HG03045 (cell line): ENCODE data around the gene TTC29.
"Not testable (repeated sequence)": the region's sequence is repeated elsewhere in the genome, so short reads cannot be mapped to it uniquely, and the experiment has no call there.

Experiments
- ATAC-seq: cut with Tn5 transposase; IDR thresholded peaks from one replicate; pipeline ENCODE4 v1.9.1; 2021; ENCODE audit warnings: mild to moderate bottlenecking, moderate library complexity; ENCODE audit not compliant: unreplicated experiment

The TTC29 gene

GRCh38 chr4:146723519-146723918 is 222.1 kb downstream of the TTC29 start:
- not testable (repeated sequence) for ATAC-seq

- ATAC-seq = no peak
Observed at GRCh38 chr4:146709956-146710355, 235.7 kb downstream of the TTC29 start.

GRCh38 chr4:146699910-146700309 is 245.8 kb downstream of the TTC29 start:
- ATAC-seq = no peak

- ATAC-seq = no peak
Observed at GRCh38 chr4:146674829-146675570, 270.7 kb downstream of the TTC29 start.

GRCh38 chr4:146663968-146664311 is 281.7 kb downstream of the TTC29 start:
- ATAC-seq = not testable (repeated sequence)

- ATAC-seq = no peak
Observed at GRCh38 chr4:146661367-146661766, 284.3 kb downstream of the TTC29 start.
